ENCODE results near the gene FAM219B. TPM values are rescaled to one million over a fixed set of nuclear protein-coding genes. Genes with fewer than 3 reads are reported as not detected.
A peak's percentile ranks its signal among the peaks of the same experiment; 100 is the strongest.
"Not testable (repeated sequence)": the region's sequence is repeated elsewhere in the genome, so short reads cannot be mapped to it uniquely, and the experiment has no call there.

The FAM219B gene
- total and polyA plus RNA-seq, 2 donors (not counting 1 experiment from before 2014, with no cell fraction given), result 80.2 to 109 TPM

DNA sequence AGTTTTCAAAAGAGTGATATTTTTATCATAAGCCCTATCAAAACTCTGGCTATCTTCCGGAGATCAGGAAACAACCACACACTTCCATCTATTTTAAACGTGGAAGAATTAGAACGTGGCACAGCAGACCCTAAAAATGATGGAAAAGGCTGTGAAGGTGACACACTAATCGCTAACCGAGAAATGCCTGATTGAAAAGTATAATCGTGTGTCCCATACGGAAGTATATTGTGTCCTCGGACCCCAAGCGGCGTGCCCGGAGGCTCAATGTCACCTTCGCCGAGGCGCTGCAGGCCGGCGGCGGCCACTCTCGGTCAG, 30.6 kb upstream of the FAM219B start:
- DNase-seq (no peak), ATAC-seq (ENCODE audit: low read depth) (no peak)
- H3K9me3 ChIP-seq (ENCODE audit: control extremely low read depth in 1 of 3, control insufficient read depth in 2 of 3, insufficient read depth in 1 of 3, low read length in 2 of 3), result no peaks in the 10 kb centered on the region
- H3K36me3 ChIP-seq (replicated peaks in 1 of 2; ENCODE audit: control extremely low read depth in 1 of 2, control insufficient read depth in 1 of 2, extremely low read depth in 1 of 2, insufficient read depth in 2 of 2, low read length in 1 of 2), result peaks cover 0 to 5% of the 10 kb centered on the region in 2 experiments
- Mint-ChIP-seq H3K27me3 (no peaks in the 10 kb centered on the region), H3K9me3 (ENCODE audit: insufficient read depth) (no peaks in the 10 kb centered on the region), H3K4me1 (peaks cover 26% of the 10 kb centered on the region), H3K27ac (peak overlapping the region; percentile 95), H3K4me3 (peak overlapping the region; percentile 97)
- no peak for TF ChIP-seq EZH2 (IDR thresholded peaks at IDR 0.05; ENCODE audit: borderline replicate concordance, insufficient read depth, low read depth, low read length, poor library complexity, severe bottlenecking)
- no peak for TF ChIP-seq CTCF (IDR thresholded peaks at IDR 0.05)
- peak overlapping the region; percentile 81 to 92 (median 85) for H3K4me3 ChIP-seq (ENCODE audit: control extremely low read depth in 1 of 5, extremely low read depth in 1 of 5, insufficient read depth in 1 of 5, low read depth in 2 of 5, low read length in 4 of 5)
- CTCF ChIA-PET, result interaction anchor here (0.9 to 1.6 kb wide), 5 partner anchors 14 to 166 kb away, joined by 3 to 12 read pairs (median 7); partner anchors contain the start of gene FAM219B
- peak overlapping the region; percentile 91 for H3K9ac ChIP-seq (ENCODE audit: low read length)
- H2AFZ ChIP-seq (ENCODE audit: insufficient read depth, low read depth, low read length, poor library complexity, severe bottlenecking), result peak overlapping the region; percentile 98
- peaks cover 55% of the 10 kb centered on the region for H3K79me2 ChIP-seq (ENCODE audit: control insufficient read depth, insufficient read depth, low read length)
- peak overlapping the region; percentile 63 to 89 for H3K27ac ChIP-seq (ENCODE audit: low read length in 2 of 2)
- WGBS (ENCODE audit: insufficient coverage), result 0% methylated on average over 16 of the region's 18 CpGs
- intact Hi-C loops (cut with micrococcal nuclease), result loop anchor here (5.0 kb wide), 5 partner anchors 45 to 690 kb away; partner anchors contain the start of genes C15orf39, MAN2C1, MPI and SIN3A
- POLR2A ChIA-PET, result interaction anchor here (0.5 to 1.5 kb wide), 2 partner anchors 20 to 141 kb away, joined by 3 to 7 read pairs; partner anchors contain the start of gene RPP25
- no peaks in the 10 kb centered on the region for H3K27me3 ChIP-seq (replicated peaks in 1 of 4; ENCODE audit: control extremely low read depth in 1 of 4, control insufficient read depth in 3 of 4, insufficient read depth in 4 of 4, low read length in 3 of 4)
- H3K4me2 ChIP-seq (replicated peaks; ENCODE audit: low read depth, low read length, poor library complexity, severe bottlenecking), result peak overlapping the region; percentile 89
- peaks cover 26% of the 10 kb centered on the region for H4K20me1 ChIP-seq (ENCODE audit: control insufficient read depth, insufficient read depth, low read length, poor library complexity, severe bottlenecking)
- peaks cover 9 to 13% of the 10 kb centered on the region in 2 donors for H3K4me1 ChIP-seq (ENCODE audit: control insufficient read depth in 2 of 2, insufficient read depth in 2 of 2, low read length in 2 of 2)

GRCh38 chr15:74935193-74935592, 28.5 kb upstream of the FAM219B start:
- CTCF ChIA-PET, result interaction anchor here (0.6 to 1.0 kb wide), 2 partner anchors 15 to 33 kb away, joined by 3 to 4 read pairs; no protein-coding TSS in a partner anchor
- H3K27ac Mint-ChIP-seq; H3K27me3 Mint-ChIP-seq; H3K4me3 ChIP-seq (ENCODE audit: control extremely low read depth in 1 of 5, extremely low read depth in 1 of 5, insufficient read depth in 1 of 5, low read depth in 2 of 5, low read length in 4 of 5); POLR2A ChIA-PET; H3K9ac ChIP-seq (ENCODE audit: low read length); H3K9me3 ChIP-seq (ENCODE audit: control extremely low read depth in 1 of 3, control insufficient read depth in 2 of 3, insufficient read depth in 1 of 3, low read length in 2 of 3); DNase-seq; H3K36me3 ChIP-seq (replicated peaks in 1 of 2; ENCODE audit: control extremely low read depth in 1 of 2, control insufficient read depth in 1 of 2, extremely low read depth in 1 of 2, insufficient read depth in 2 of 2, low read length in 1 of 2); H2AFZ ChIP-seq (ENCODE audit: insufficient read depth, low read depth, low read length, poor library complexity, severe bottlenecking); H3K27me3 ChIP-seq (replicated peaks in 1 of 4; ENCODE audit: control extremely low read depth in 1 of 4, control insufficient read depth in 3 of 4, insufficient read depth in 4 of 4, low read length in 3 of 4); H3K9me3 Mint-ChIP-seq (ENCODE audit: insufficient read depth); H3K4me2 ChIP-seq (replicated peaks; ENCODE audit: low read depth, low read length, poor library complexity, severe bottlenecking); ATAC-seq (ENCODE audit: low read depth); H3K27ac ChIP-seq (ENCODE audit: low read length in 2 of 2): not testable (repeated sequence)
- Histone ChIP-seq H4K20me1 (ENCODE audit: control insufficient read depth, insufficient read depth, low read length, poor library complexity, severe bottlenecking) (peaks cover 26% of the 10 kb centered on the region), H3K4me1 (ENCODE audit: control insufficient read depth in 2 of 2, insufficient read depth in 2 of 2, low read length in 2 of 2) (peaks cover 14 to 16% of the 10 kb centered on the region in 2 donors), H3K79me2 (ENCODE audit: control insufficient read depth, insufficient read depth, low read length) (peaks cover 74% of the 10 kb centered on the region)
- intact Hi-C loops (cut with micrococcal nuclease), result loop anchor here (5.0 kb wide), 5 partner anchors 43 to 692 kb away; partner anchors contain the start of genes C15orf39, MAN2C1, MPI and SIN3A
- Mint-ChIP-seq H3K4me1 (peaks cover 33% of the 10 kb centered on the region), H3K4me3 (peak overlapping the region; percentile 64)
- 100% methylated on average over 2 of the region's 3 CpGs for WGBS (ENCODE audit: insufficient coverage)

Data from B cell (primary cell).